HG03439 (cell line): ENCODE results near the gene KLHL40.

Experiments used
- ATAC-seq: cut with Tn5 transposase; IDR thresholded peaks from one replicate; pipeline ENCODE4 v1.9.1; 2021; ENCODE audit warnings: mild to moderate bottlenecking, moderate library complexity; ENCODE audit not compliant: unreplicated experiment

The KLHL40 gene

DNA sequence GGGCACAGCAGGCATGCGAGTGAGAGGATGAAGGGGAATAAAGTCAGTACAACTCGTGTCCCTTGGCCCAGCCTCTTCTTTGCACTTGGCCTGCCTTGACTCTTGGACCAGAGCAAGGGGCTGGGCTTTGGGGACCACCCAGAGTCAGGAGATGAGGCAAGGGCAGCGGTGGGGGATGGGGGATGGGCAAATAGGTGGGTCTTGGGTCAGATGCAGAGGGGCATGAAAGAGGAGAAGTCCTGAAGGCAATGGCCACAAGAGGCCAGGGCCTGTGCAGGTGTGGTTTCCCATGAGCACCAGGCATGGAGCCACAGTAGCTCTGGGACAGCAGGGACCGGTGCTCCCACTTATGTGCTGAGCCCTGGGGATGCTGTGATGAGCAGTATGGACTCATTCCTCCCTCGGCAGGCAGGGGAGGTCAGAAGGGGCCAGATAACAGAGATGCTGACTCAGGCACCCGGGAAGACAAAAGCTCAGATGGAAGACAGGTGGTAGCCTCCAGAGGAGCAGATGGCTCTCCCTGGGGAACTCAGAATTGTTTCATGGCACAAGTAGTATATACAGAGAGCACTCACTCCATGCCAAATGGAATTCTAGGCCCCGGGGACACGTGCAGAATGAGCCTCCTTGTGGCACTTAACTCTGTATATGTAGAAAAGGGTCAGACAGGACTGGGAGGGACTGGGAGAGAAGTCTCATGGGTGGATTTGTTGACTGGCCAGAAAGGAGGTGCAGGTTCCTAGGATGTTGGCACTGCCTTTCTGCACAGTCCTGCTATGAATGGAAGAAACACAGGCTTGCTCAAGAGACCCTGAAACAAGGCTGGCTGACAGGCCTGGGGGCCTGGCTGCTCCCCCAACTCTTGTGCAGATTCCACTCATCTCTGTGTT is 17.6 kb upstream of the KLHL40 start:
- ATAC-seq: no peak

DNA sequence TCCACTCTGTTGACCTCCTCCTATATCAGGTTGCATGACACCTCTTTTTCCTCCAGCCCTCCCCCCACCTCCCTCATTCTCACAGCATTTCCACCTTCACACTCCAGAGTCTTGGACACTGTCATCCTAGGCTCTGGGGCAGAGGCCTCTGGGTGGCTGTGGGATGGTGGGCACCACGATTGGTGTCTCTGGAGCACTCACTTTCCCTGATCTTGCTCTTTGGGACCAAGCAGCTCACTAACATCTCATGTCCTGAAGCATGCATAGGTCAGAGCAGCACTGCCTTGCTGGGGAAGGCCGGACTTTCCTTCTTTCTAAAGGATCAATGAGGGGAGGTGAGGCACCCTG is 16.9 kb upstream of the KLHL40 start:
- no peak for ATAC-seq

DNA sequence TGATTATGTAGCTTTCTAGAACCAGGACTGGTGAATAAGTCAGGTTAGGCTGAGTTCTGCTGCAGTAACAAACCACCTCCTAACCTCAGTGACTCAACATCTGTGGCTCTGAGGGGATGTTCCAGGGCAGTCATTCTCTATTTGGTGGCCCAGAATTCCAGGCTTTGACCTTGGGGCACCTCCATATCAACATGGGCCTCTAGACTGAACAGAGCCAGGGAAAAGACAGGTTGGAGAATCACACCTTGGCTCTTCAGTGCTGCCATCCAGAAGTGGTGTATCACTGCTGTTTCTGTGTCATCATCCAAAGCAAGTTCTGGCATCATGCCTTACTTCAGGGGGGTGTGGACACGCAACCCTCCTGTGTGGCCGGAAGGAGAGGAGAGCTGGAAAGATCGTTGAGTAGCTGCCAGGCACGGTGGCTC is 16.5 kb upstream of the KLHL40 start:
- ATAC-seq: no peak

DNA sequence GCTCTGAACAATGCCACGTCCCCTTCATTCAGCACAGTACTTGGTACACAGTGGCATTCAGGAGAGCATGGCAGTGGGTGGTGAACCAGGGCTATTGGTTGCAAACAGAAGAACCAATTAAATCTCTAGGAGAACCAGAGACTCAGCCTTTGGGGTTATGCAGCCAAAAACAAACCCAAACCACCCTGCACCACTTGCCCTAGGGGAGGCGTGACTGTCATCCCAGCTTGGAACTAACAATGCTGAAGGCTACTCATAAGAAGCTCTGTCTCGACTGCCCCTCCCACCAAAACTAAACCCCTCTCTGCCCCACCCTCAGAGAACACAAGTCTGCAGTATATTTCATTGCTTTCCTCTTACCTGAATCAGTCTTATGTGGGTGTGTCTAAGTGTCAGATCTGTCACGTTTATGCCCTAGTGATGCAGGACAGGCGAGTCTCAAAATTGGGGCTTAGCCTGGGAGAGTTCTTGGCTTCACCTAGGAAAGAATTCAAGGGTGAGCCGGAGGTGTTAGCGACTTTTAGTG is 15.2 kb upstream of the KLHL40 start:
- ATAC-seq: no peak

DNA sequence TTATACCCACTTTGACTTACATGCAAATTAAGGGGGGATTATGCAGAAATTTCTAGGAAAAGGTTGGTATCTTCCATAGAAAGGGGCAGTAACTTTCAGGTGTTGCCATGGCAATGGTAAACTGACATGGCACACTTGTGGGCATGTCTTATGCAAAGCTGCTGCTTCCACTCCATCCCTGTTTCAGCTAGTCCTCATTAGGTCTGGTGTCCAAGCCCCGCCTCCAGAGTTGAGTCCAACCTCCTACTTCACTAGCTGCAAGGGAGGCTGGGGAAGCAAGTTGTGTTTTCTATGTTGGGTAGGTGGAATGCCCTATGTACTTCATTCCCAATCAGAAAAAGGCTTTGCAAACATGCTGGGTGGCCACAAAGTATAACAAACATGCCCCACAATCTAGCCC is 14.7 kb upstream of the KLHL40 start:
- ATAC-seq: no peak

DNA sequence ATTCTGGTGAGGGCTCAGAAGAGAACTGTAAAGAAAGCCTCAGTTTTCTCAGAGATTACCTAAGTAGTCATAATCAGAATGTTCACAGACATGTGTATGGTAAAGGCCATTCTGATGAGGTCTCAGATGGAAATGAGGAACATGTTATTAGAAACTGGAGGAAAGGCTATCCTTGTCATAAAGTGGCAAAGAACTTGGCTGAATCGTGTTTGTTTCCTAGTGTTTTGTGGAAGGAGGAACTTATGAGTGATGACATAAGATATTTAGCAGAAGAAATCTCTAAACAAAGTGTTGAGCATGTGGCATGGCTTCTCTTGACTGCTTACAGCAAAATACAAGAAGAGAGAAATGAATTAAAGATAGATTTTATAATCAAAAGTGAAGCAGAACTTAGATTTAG is 12.8 kb upstream of the KLHL40 start:
- ATAC-seq: no peak

DNA sequence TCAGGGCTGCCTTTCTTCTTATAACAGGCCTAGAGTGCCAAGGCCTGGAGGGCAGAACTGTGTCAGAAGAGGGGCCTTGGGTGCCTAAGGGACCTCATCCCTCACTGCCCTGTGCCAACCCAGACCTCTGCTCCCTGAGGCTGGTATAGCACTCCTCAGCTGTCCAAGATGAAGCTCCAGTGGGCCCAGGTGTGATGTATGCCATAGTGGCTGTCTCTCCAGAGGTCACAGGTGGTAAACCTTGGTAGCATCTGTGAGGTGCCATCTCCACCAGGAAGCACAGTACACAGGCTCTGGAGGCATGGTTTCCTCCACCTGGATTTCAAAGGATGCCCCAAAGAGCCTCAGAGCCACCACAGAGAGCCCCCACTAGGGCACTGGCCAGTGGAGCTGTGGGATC is 12.3 kb upstream of the KLHL40 start:
- ATAC-seq: no peak

DNA sequence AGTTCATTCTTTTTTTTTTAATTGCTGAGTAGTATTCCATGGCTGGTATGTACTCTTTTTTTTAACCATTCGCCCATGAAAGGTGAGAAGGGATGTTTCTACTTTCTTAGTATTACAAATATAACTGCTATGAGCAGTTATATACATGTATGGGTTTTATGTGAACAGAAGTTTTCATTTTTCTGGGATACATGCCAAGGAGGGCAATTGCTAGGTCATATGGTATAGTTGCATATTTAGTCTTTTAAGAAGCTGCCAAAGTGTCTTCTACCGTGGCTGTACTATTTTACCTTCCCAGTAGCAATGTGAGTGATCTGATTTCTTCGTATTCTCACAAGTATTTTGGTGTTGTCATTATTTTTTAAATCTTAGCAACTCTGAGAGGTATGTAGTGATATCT is 11.2 kb upstream of the KLHL40 start:
- no peak for ATAC-seq

DNA sequence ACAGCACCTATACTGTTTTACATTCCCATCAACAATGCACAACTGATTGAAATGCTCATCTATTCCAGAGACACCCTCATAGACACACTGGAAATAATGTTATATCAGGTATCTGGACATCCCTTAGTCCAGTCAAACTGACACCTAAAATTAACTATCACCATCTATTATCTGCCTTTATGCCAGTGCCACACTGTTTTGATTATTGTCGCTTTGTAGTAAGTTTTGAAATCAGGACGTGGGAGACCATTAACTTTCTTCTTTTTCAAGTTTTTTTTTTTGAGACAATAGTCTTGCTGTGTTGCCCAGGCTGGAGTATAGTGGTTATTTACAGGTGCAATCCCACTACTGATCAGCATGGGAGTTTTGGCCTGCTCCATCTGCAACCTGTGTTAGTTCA is 9.4 kb upstream of the KLHL40 start:
- ATAC-seq: no peak

DNA sequence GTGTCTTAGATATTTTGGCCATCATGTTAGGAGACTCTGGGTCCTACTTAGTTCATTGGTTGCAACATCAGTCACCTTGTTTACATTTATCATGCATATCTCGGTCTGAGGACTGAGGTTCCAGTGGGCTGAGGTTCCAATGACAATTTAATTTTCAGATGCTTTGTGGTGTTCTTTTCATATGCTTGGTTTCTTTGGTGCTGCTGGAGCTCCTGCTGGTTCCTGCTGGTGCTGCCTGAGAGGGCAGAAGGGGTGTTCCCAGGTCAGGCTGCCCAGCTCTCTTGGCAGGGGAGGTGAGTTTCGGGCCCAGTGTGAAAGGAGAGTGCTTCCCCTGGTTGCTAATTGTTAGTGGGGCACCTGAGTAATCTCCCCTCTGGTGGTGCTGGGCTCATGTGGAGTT is 6.9 kb upstream of the KLHL40 start:
- no peak for ATAC-seq

DNA sequence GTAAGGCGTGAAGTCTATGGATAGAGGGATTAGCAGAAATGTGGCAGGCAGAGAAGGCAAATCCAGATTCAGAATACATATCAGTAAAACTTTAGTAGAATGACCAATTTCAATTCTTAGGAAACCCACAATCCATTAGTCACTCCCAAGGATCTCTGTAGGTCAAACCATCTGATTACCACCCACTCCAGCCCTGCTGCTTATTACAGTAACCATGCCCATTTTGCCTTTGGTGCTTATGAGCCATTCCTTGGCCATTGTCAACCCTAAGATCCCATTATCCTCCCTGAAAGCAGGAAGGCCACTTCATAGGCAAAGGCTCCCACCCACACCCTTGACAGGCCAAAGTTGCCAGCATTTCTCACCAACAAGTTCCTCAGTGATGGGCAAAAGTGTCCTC is 5.1 kb upstream of the KLHL40 start:
- no peak for ATAC-seq

DNA sequence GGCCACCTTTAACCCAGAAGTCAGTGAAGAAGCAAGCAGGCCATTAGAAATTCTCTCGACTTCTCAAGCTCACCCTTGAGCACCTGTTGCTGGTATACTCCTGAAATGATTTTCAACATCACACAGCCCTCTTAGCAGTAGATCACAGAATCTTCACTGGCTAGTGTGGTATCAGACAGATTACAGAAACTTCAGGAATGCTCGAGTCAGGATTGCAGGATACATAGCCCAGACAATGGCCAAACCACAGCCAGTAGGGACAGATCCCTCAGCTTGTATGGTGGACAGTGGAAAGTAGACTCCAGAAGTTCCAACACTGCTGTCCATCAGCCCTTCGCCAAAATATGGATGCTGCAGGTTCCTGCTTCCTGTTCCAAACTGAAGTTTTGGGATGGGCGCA is 4.5 kb upstream of the KLHL40 start:
- ATAC-seq: no peak

DNA sequence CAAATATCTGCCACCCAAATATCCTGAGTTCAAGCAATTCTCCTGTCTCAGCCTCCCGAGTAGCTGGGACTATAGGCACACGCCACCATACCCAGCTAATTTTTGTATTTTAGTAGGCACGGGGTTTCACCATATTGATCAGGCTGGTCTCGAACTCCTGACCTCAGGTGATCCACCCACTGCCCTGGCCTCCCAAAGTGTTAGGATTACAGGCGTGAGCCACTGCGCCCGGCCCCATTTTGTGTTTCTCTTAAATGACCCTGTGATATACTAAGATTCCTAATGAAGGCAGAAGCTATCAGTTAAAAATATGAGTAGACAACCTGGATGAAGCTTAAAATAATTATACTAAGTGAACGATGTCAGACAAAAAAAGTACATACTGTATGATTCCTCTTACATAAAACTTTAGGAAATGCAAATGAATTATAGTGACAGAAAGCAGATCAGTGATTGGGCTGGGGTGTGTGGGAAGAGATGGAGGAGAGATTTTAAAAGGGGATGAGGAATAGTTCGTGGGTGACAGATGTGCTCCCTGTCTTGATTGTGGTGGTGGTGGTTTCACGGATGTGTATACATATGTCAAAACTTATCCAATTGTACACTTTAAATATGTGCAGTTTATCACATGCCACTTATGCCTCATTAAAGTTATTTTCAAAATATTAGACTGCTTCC is 3.8 kb upstream of the KLHL40 start:
- ATAC-seq: no peak

DNA sequence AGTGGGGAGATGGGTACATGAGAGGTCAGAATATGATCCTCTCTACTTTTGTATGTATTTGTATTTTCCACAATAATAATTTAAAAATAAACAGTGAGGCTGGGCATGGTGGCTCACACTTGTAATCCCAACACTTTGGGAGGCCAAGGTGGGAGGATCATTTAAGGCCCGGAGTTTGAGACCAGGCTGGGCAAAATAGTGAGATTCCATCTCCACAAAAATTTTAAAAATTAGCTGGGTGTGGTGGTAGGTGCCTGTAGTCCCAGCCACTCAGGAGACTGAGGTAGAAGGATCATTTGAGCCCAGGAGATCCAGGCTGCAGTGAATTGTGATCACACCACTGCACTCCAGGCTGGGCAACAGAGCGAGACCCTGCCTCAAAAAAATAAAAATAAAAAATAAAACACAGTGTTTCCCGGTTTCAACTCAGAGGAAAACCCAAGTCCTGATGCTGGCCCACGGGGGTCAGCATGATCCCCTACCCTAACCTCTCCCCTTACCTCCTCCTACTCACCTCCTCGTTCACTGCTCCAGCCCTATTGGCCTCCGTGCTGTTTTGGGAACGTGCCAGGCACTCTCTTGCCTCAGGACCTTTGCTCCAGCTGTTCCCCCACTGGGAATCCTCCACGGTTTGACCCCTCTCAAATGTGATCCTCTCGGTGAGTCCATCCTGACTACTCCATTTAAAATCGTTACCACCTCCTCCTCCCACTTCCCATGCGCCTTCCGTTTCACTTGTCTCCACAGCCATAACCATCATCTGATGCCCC is 2.9 kb upstream of the KLHL40 start:
- no peak for ATAC-seq

DNA sequence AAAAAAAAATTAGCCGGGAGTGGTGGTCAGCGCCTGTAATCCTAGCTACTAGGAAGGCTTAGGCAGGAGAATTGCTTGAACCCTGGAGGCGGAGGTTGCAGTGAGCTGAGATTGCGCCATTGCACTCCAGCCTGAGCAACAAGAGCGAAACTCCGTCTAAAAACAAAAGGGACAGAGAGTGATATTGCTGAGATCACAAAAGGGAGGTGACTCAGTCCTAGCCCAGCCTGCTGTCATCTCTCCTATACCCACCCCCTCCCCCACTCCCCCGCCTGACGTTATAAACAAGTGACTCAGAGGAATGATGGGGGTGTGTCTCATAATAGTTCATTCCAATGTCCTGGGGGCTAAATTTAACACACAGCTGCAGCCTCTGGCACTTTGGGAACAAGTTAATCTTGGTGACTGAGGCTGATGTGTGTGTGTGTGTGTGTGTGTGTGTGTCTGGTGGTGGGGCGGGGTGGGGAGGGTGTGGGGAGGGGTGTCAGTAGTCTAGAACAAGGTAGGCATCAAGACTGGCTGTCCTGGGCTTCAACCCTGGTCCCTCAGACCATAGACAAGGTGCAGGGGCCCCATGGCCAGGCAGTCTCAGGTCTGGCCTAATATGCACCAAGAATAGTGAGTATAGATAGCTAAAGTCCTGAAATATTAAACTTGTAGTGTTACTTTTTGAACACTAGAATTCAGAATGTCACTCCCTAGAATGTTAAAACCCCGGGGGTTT is 1.3 kb upstream of the KLHL40 start:
- no peak for ATAC-seq

DNA sequence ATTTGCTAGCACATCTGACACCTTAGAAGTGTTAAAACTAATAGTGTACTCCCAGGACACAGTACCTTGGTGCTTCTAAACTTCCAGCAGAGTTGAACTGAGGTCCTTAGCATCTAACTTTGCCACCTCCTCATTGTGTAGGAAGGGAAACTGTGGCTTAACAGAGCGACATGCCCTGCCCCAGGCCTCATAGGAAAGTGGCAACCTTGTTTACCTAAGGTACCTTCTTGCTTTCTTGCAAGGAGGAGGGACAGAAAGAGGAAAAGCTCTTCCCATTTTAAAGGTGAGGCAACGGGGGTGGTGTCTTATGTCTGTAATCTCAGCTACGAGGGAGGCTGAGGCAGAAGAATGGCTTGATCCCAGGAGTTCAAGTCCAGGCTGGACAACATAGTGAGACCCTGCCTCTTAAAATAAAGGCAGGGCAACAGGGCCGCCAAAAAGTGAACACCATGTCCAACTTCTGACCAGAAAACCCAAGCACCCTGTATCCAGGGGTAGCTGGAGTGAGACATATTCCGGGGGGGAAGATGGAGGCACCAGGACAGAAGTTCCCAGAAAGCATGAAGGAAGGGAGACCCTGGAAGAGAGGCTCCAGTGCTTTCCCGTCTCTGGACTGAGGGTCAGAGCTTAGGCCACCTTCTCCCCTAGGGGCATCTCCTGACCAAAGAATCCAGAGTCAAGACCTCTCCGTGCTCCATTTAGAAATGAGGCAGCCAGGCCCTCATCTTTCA is 540 bp upstream of the KLHL40 start:
- ATAC-seq: no peak

DNA sequence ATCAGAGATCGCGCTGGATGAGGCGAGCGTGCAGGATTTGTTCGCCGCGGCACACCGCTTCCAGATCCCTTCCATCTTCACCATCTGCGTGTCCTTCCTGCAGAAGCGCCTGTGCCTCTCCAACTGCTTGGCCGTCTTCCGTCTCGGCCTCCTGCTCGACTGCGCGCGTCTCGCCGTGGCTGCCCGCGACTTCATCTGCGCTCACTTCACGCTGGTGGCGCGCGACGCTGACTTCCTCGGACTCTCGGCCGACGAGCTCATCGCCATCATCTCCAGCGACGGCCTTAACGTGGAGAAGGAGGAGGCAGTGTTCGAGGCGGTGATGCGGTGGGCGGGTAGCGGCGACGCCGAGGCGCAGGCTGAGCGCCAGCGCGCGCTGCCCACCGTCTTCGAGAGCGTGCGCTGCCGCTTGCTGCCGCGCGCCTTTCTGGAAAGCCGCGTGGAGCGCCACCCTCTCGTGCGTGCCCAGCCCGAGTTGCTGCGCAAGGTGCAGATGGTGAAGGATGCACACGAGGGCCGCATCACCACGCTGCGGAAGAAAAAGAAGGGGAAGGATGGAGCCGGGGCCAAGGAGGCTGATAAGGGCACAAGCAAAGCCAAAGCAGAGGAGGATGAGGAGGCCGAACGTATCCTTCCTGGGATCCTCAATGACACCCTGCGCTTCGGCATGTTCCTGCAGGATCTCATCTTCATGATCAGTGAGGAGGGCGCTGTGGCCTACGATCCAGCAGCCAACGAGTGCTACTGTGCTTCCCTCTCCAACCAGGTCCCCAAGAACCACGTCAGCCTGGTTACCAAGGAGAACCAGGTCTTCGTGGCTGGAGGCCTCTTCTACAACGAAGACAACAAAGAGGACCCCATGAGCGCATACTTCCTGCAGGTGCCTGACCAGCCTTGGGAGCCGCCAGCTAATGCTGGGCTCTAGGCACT is 819 bp downstream of the KLHL40 start:
- no peak for ATAC-seq

DNA sequence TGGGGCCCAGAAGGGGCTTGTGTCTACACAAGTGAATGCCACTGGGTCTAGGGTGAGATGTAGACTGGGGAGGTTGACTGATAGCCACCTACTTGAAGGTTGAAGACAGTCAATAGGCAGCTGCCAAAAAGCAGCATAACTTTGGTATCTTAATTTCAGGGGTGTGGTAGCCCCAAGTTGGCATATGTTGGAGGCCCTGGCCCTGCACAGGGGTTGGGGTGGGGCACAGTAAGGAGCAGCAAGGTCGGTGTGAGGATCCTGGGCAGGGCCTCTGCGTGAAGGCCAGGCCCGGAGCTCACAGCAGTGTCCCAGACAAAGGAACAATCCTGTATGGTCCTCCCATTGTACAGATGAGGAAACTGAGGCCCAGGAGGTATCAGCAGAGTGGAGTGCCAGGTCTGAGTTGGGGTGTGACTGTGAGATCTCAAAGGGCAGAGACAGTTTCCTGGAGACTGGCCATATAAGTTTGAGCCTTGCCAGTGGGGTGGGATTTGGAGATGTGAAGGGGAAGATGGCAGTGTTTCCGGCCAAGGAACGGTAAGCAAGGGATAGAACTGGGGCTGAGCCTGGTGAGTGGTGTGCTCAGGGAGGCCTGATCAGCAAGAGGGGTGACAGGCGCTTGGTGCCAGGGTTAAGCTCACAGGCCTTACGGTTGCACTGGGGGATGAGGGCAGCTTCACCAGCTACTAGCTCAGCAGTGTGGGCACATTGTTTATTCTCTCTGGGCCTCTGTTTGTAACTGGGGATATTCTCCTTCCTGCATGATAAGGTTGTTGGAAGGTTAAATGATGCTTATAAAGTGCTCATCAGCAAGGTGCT is 1.7 kb downstream of the KLHL40 start:
- no peak for ATAC-seq
